HG03280 (cell line): ENCODE data around the gene CLEC16A.

Experiments used
- ATAC-seq: cut with Tn5 transposase; IDR thresholded peaks from one replicate; pipeline ENCODE4 v1.9.1; 2021; ENCODE audit warnings: mild to moderate bottlenecking, moderate library complexity; ENCODE audit not compliant: unreplicated experiment

Gene CLEC16A

GRCh38 chr16:11076259-11077018, 132.1 kb downstream of the CLEC16A start:
- peak; percentile 34 for ATAC-seq

GRCh38 chr16:11078812-11079459, 134.6 kb downstream of the CLEC16A start:
- ATAC-seq: no peak

- ATAC-seq: no peak
Observed at GRCh38 chr16:11079652-11080187, 135.4 kb downstream of the CLEC16A start.

GRCh38 chr16:11080327-11080967, 136.1 kb downstream of the CLEC16A start:
- no peak for ATAC-seq

GRCh38 chr16:11080999-11081630, 136.8 kb downstream of the CLEC16A start:
- no peak for ATAC-seq

- no peak for ATAC-seq
Observed at GRCh38 chr16:11082108-11082859, 137.9 kb downstream of the CLEC16A start.

- ATAC-seq: no peak
Observed at GRCh38 chr16:11082860-11083388, 138.6 kb downstream of the CLEC16A start.

GRCh38 chr16:11084484-11084875, 140.1 kb downstream of the CLEC16A start:
- no peak for ATAC-seq

- ATAC-seq: no peak
Observed at GRCh38 chr16:11084876-11085485, 140.6 kb downstream of the CLEC16A start.

GRCh38 chr16:11085916-11086315, 141.6 kb downstream of the CLEC16A start:
- no peak for ATAC-seq

GRCh38 chr16:11087691-11088073, 143.3 kb downstream of the CLEC16A start:
- ATAC-seq: no peak

GRCh38 chr16:11088074-11088730, 143.8 kb downstream of the CLEC16A start:
- no peak for ATAC-seq

GRCh38 chr16:11088831-11089230, 144.5 kb downstream of the CLEC16A start:
- ATAC-seq: no peak

GRCh38 chr16:11089504-11090124, 145.2 kb downstream of the CLEC16A start:
- ATAC-seq: no peak

GRCh38 chr16:11090232-11090631, 145.9 kb downstream of the CLEC16A start:
- ATAC-seq: no peak

GRCh38 chr16:11091021-11091785, 146.8 kb downstream of the CLEC16A start:
- ATAC-seq: no peak

- ATAC-seq: no peak
Observed at GRCh38 chr16:11092788-11093571, 148.6 kb downstream of the CLEC16A start.
